Hematopoietic multipotent progenitor cell treated with erythropoietin and hydrocortisone succinate and interleukin-3 and kit ligand, for 17 days (in vitro differentiated cells): Measurements from ENCODE around the gene EMX2.
A peak's percentile ranks its signal among the peaks of the same experiment; 100 is the strongest.
"Not testable (repeated sequence)": the region's sequence is repeated elsewhere in the genome, so short reads cannot be mapped to it uniquely, and the experiment has no call there.

Experiments
- DNase-seq: peaks from one replicate; pipeline ENCODE4 v3.0.0-alpha.2; 2015; ENCODE audit warnings: low spot score

Gene EMX2

GRCh38 chr10:117542706-117543224 lies at the start of gene EMX2:
TSS of gene EMX2 (plus strand) at chr10:117542746. CDS start at chr10:117543268, 522 bp downstream.
- no peak for DNase-seq

- no peak for DNase-seq
Observed at GRCh38 chr10:117496031-117496430, 46.5 kb upstream of the EMX2 start.

- DNase-seq = peak; percentile 84
Observed at GRCh38 chr10:117496616-117497028, 45.9 kb upstream of the EMX2 start.

GRCh38 chr10:117497736-117498135 lies 44.8 kb upstream of the EMX2 start:
- DNase-seq = no peak

GRCh38 chr10:117499248-117500105 lies 43.1 kb upstream of the EMX2 start:
- no peak for DNase-seq

- DNase-seq = no peak
Observed at GRCh38 chr10:117500456-117500855, 42.1 kb upstream of the EMX2 start.

GRCh38 chr10:117501460-117502035 lies 41.0 kb upstream of the EMX2 start:
- no peak for DNase-seq

- DNase-seq = no peak
Observed at GRCh38 chr10:117502421-117503243, 39.9 kb upstream of the EMX2 start.

- DNase-seq = no peak
Observed at GRCh38 chr10:117503244-117504205, 39.0 kb upstream of the EMX2 start.

- DNase-seq = no peak
Observed at GRCh38 chr10:117504562-117504961, 38.0 kb upstream of the EMX2 start.

GRCh38 chr10:117507081-117507480 lies 35.5 kb upstream of the EMX2 start:
- not testable (repeated sequence) for DNase-seq

- DNase-seq = no peak
Observed at GRCh38 chr10:117509573-117509972, 33.0 kb upstream of the EMX2 start.

GRCh38 chr10:117511601-117512390 lies 30.8 kb upstream of the EMX2 start:
- no peak for DNase-seq

- DNase-seq = no peak
Observed at GRCh38 chr10:117514971-117515370, 27.6 kb upstream of the EMX2 start.

- DNase-seq = no peak
Observed at GRCh38 chr10:117516681-117517080, 25.9 kb upstream of the EMX2 start.

GRCh38 chr10:117518246-117518645 lies 24.3 kb upstream of the EMX2 start:
- no peak for DNase-seq

GRCh38 chr10:117519286-117519685 lies 23.3 kb upstream of the EMX2 start:
- no peak for DNase-seq

GRCh38 chr10:117519879-117520278 lies 22.7 kb upstream of the EMX2 start:
- no peak for DNase-seq

- DNase-seq = no peak
Observed at GRCh38 chr10:117530791-117531190, 11.8 kb upstream of the EMX2 start.

GRCh38 chr10:117531371-117532002 lies 11.1 kb upstream of the EMX2 start:
- DNase-seq = no peak
